GM19240 (cell line): ENCODE measurements around the gene SORBS1.
A peak's percentile ranks its signal among the peaks of the same experiment; 100 is the strongest.

Experiments used
- DNase-seq: peaks from one replicate; pipeline ENCODE4 v3.0.0; 2011; ENCODE audit warnings: low spot score; ENCODE audit not compliant: insufficient read length

The SORBS1 gene

GRCh38 chr10:95295031-95295755, 266.0 kb downstream of the SORBS1 start:
- peak; percentile 38 for DNase-seq

DNA sequence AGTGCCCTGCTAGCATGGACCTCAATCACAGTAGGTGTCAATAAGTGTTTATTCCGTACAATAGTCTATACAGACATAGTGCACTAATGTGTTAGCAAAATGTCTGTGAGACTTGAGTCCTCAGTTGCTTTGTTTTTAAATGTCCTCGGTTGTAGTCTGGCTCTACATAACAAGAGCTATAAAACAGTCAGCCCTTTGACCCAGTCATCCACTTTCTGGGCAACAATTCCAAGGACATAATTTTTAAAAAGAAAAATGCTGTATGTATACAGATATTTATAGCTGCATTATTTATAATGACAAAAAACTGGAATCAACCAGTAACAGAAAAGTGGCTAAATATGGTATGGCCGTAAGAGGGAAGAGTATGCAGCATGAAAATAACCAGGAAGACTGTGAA, 267.5 kb downstream of the SORBS1 start:
- DNase-seq = no peak

- no peak for DNase-seq
Observed at GRCh38 chr10:95291365-95292039, 269.7 kb downstream of the SORBS1 start.

DNA sequence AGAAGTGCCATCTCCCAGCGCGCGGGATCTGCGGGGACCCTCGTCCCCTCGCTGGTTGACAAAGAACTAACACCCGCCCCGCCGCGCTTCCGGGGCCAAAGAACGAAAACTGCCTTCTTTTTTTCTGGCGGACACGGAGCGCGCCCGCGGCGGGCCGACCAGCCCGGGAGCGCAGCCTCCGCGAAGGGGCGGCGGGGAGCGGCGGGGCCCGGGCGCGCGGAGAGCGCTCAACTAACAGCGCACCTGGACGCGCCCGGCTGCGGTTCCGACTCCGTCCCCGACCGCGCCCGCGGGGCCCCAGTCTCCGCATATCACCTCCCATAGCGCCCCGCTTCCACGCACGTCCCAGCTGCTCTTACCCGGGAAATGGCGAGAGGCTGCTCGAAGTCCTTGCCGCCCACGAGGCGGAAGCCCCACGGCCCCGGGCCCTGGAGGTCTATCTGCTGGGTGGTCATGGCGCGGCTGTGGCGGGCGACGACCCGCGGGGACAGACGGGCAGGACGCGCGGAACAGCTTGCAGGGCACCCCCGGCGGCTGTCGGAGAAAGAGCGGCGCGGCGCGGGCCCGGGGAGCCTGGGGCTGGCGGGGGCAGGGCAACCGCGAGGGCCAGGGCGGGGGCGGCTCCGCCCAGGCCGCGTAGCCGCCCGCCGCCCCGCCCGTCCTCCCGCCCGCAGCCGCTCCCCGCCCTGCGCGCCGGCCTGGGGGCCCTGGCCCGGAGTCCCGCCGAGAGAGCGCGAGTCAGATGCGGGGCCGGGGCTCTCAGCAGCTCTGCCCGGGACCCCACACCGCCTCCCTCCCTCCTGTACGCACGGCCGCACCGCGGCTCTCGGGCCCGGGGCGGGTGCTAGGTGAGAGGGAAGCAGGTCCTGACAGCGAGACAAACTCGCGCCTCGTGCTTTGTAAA, 270.5 kb downstream of the SORBS1 start, which contains the start of gene PDLIM1:
PDLIM1 (minus strand) TSS at position 543 of the 904 bp plus-strand sequence; CDS start at position 455, 88 bp downstream.
- DNase-seq = peak; percentile 48

- DNase-seq = no peak
Observed at GRCh38 chr10:95289921-95290421, 271.2 kb downstream of the SORBS1 start.

GRCh38 chr10:95289003-95289920, 271.9 kb downstream of the SORBS1 start:
- DNase-seq = no peak

DNA sequence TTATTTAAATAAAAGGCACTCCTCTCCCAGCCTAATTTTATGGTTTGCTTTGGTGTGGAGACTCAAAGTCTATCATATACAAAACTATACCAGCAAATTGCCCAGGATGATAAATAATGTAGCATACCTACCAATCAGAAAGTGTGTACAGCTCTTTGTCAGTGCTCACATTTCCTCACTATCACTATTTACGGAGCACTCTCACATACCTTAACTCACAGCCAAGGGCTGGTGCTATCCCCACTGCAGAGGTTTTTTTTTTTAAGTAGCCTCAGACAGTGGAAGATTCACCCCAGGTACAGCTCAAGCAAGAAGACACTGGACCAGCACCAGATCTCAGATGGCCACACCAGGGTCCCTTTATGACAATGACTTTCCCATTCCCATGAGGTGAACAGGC, 272.9 kb downstream of the SORBS1 start:
- no peak for DNase-seq

- DNase-seq = no peak
Observed at GRCh38 chr10:95287281-95287680, 273.9 kb downstream of the SORBS1 start.

DNA sequence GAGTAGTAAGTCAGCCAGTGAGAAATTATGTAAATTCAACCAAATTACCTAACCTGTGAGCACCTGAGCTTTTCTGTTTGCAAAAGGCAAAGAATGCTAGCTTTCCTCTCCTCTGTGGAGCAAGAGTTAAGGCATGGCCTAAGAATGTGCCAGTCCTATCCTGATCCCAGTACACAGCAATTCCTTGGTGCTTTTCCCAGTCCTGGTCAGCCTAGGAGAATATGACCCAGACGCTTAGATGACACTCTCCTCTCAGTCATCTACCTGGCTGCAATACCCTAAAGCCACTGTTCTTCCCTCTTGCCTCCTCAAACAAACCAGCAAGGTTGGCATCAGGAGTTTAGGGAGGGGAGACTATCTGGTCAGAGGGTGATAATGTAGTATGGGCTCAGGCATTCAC, 274.5 kb downstream of the SORBS1 start:
- DNase-seq = no peak

GRCh38 chr10:95285556-95285955, 275.6 kb downstream of the SORBS1 start:
- no peak for DNase-seq

- DNase-seq = no peak
Observed at GRCh38 chr10:95284807-95285206, 276.4 kb downstream of the SORBS1 start.

GRCh38 chr10:95282107-95282506, 279.1 kb downstream of the SORBS1 start:
- DNase-seq = no peak

DNA sequence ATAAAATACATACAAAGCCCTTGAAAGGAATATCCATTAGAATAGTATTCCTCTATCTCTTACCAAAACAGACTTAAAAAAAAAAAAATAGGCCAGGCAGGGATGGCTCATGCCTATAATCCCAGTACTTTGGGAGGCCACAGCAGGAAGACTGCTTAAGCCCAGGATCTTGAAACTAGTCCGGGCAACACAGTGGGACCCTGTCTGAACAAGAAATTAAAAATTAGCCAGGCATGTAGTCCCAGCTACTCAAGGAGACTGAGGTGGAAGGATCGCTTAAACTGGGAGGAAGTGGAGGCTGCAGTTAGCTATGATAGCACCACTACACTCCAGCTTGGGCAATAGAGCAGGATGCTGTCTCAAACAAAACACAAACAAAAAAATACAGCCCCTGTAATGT, 280.0 kb downstream of the SORBS1 start:
- no peak for DNase-seq

- no peak for DNase-seq
Observed at GRCh38 chr10:95280637-95281036, 280.5 kb downstream of the SORBS1 start.

- DNase-seq = no peak
Observed at GRCh38 chr10:95279042-95279820, 281.9 kb downstream of the SORBS1 start.

GRCh38 chr10:95278061-95278988, 282.8 kb downstream of the SORBS1 start:
- no peak for DNase-seq

GRCh38 chr10:95277614-95278013, 283.6 kb downstream of the SORBS1 start:
- no peak for DNase-seq

- no peak for DNase-seq
Observed at GRCh38 chr10:95277201-95277570, 284.0 kb downstream of the SORBS1 start.
